Caco-2 (cell line): ENCODE data around the gene ULK1. TPM values are rescaled to one million over a fixed set of nuclear protein-coding genes. Genes with fewer than 3 reads are reported as not detected.
A peak's percentile ranks its signal among the peaks of the same experiment; 100 is the strongest.
"Not testable (repeated sequence)": the region's sequence is repeated elsewhere in the genome, so short reads cannot be mapped to it uniquely, and the experiment has no call there.

Source experiments
- BruUV-seq: library from RNA; stranded (reverse); fragments of 400-500 nt; replicated peaks from 2 replicates; lab custom pipeline; 2021; lab: Mats Ljungman, UMichigan
- CTCF ChIA-PET: fragments of 300-600 bp; sonication (Branson Sonifier 250); formaldehyde crosslinking; loops from one replicate; lab custom pipeline; 2022; ENCODE audit warnings: antibody characterized with exemption; lab: Charles Lee
- POLR2A ChIA-PET: fragments of 300-600 bp; sonication (Branson Sonifier 250); formaldehyde crosslinking; loops from one replicate; lab custom pipeline; 2022; ENCODE audit warnings: antibody characterized with exemption; lab: Charles Lee
- DNase-seq, 2 experiments: peaks; one replicate each; pipeline versions ENCODE4 v3.0.0 to v3.0.0-alpha.2; 2020 to 2022
- H3K27me3 ChIP-seq: replicated peaks from 2 replicates; pipeline ENCODE4 v1.6.0; 2011; ENCODE audit warnings: low read length; ENCODE audit not compliant: control insufficient read depth, insufficient read depth
- H3K36me3 ChIP-seq: 2 replicates; pipeline ENCODE4 v1.5.1; 2011; ENCODE audit warnings: low read length; ENCODE audit not compliant: control insufficient read depth, insufficient read depth
- H3K4me1 ChIP-seq: fragments of 250-450 bp; sonication (Bioruptor Pico); 2 replicates; pipeline ENCODE4 v1.5.1; 2020; ENCODE audit warnings: mild to moderate bottlenecking
- H3K4me3 ChIP-seq: 2 replicates; pipeline ENCODE4 v1.5.1; 2011; ENCODE audit warnings: low read depth, mild to moderate bottlenecking, control low read depth, low read length
- H3K9me3 ChIP-seq: fragments of 250-450 bp; sonication (Bioruptor Pico); 2 replicates; pipeline ENCODE4 v1.5.1; 2020; ENCODE audit warnings: mild to moderate bottlenecking, moderate library complexity
- H3K27ac Mint-ChIP-seq: one replicate; pipeline ENCODE4 v1.8.0; 2022; ENCODE audit warnings: mixed read lengths; ENCODE audit not compliant: unreplicated experiment
- H3K27me3 Mint-ChIP-seq: one replicate; pipeline ENCODE4 v1.8.0; 2022; ENCODE audit warnings: mixed read lengths; ENCODE audit not compliant: insufficient read depth, unreplicated experiment
- H3K36me3 Mint-ChIP-seq: one replicate; pipeline ENCODE4 v1.8.0; 2022; ENCODE audit warnings: mild to moderate bottlenecking, mixed read lengths; ENCODE audit not compliant: insufficient read depth, unreplicated experiment
- H3K4me1 Mint-ChIP-seq: one replicate; pipeline ENCODE4 v1.8.0; 2022; ENCODE audit warnings: low read depth, mixed read lengths; ENCODE audit not compliant: unreplicated experiment
- H3K4me3 Mint-ChIP-seq: one replicate; pipeline ENCODE4 v1.8.0; 2022; ENCODE audit warnings: mild to moderate bottlenecking, moderate library complexity, mixed read lengths; ENCODE audit not compliant: unreplicated experiment
- H3K9me3 Mint-ChIP-seq: one replicate; pipeline ENCODE4 v1.8.0; 2022; ENCODE audit warnings: mixed read lengths; ENCODE audit not compliant: unreplicated experiment
- intact Hi-C: fragments of 100-400 bp; cut with micrococcal nuclease; formaldehyde crosslinking; loops from one replicate; pipeline ENCODE4 v1.10.0; 2022; ENCODE audit not compliant: unreplicated experiment
- total RNA-seq: library from RNA; stranded (reverse); gene quantifications from 2 replicates; pipeline ENCODE4 v1.2.3, GENCODE V29; 2022
- TF ChIP-seq, protein P1 (sequence below), 2 experiments: fragments of 200-600 bp in 1 of 2; IDR thresholded peaks; 1 replicate in 1 of 2; 2 replicates in 1 of 2; pipeline versions ENCODE4 v1.5.1 to v1.8.0; 2011 to 2022; ENCODE audit warnings: antibody characterized with exemption in 1 of 2, control low read depth in 1 of 2, inconsistent platforms in 1 of 2, low read depth in 1 of 2, low read length in 1 of 2, mild to moderate bottlenecking in 1 of 2, moderate library complexity in 1 of 2; ENCODE audit not compliant: insufficient read depth in 1 of 2, severe bottlenecking in 1 of 2, unreplicated experiment in 1 of 2

Gene ULK1
- total RNA-seq, 1 experiment from 2014 or later: 61.1 TPM

GRCh38 chr12:131885543-131886057 lies 8.8 kb upstream of the ULK1 start:
- no peaks in the 10 kb centered on the region for H3K9me3 ChIP-seq
- intact Hi-C loops: no loop called here
- no peaks in the 10 kb centered on the region for H3K36me3 ChIP-seq
- CTCF ChIA-PET: no interaction called here
- BruUV-seq: no TSS peak
- H3K4me1 ChIP-seq: peaks cover 6% of the 10 kb centered on the region; the same call in 1 of the 2 replicates
- H3K9me3 Mint-ChIP-seq: peaks cover 9% of the 10 kb centered on the region
- POLR2A ChIA-PET: no interaction called here
- TF ChIP-seq, protein P1, sequence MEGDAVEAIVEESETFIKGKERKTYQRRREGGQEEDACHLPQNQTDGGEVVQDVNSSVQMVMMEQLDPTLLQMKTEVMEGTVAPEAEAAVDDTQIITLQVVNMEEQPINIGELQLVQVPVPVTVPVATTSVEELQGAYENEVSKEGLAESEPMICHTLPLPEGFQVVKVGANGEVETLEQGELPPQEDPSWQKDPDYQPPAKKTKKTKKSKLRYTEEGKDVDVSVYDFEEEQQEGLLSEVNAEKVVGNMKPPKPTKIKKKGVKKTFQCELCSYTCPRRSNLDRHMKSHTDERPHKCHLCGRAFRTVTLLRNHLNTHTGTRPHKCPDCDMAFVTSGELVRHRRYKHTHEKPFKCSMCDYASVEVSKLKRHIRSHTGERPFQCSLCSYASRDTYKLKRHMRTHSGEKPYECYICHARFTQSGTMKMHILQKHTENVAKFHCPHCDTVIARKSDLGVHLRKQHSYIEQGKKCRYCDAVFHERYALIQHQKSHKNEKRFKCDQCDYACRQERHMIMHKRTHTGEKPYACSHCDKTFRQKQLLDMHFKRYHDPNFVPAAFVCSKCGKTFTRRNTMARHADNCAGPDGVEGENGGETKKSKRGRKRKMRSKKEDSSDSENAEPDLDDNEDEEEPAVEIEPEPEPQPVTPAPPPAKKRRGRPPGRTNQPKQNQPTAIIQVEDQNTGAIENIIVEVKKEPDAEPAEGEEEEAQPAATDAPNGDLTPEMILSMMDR (IDR thresholded peaks at IDR 0.05; ENCODE audit: insufficient read depth in 1 of 2, low read depth in 1 of 2, low read length in 1 of 2, severe bottlenecking in 1 of 2, unreplicated experiment in 1 of 2): no peak
- H3K27ac Mint-ChIP-seq: no peak overlapping the region
- no peaks in the 10 kb centered on the region for H3K27me3 Mint-ChIP-seq
- peaks cover 25% of the 10 kb centered on the region for H3K4me1 Mint-ChIP-seq
- H3K4me3 ChIP-seq: no peak overlapping the region
- H3K27me3 ChIP-seq: no peaks in the 10 kb centered on the region
- H3K4me3 Mint-ChIP-seq: no peak overlapping the region
- DNase-seq: no peak
- peaks cover 10% of the 10 kb centered on the region for H3K36me3 Mint-ChIP-seq

- intact Hi-C loops, H3K9me3 Mint-ChIP-seq, H3K27ac Mint-ChIP-seq, H3K4me3 Mint-ChIP-seq, H3K4me3 ChIP-seq, H3K27me3 Mint-ChIP-seq, BruUV-seq, POLR2A ChIA-PET, H3K27me3 ChIP-seq, H3K9me3 ChIP-seq, H3K4me1 ChIP-seq, DNase-seq, CTCF ChIA-PET, H3K36me3 ChIP-seq: not testable (repeated sequence)
- Mint-ChIP-seq H3K36me3 (peaks cover 13% of the 10 kb centered on the region), H3K4me1 (peaks cover 24% of the 10 kb centered on the region)
These were observed 2.7 kb upstream of the ULK1 start for GRCh38 chr12:131891722-131892121.

DNA sequence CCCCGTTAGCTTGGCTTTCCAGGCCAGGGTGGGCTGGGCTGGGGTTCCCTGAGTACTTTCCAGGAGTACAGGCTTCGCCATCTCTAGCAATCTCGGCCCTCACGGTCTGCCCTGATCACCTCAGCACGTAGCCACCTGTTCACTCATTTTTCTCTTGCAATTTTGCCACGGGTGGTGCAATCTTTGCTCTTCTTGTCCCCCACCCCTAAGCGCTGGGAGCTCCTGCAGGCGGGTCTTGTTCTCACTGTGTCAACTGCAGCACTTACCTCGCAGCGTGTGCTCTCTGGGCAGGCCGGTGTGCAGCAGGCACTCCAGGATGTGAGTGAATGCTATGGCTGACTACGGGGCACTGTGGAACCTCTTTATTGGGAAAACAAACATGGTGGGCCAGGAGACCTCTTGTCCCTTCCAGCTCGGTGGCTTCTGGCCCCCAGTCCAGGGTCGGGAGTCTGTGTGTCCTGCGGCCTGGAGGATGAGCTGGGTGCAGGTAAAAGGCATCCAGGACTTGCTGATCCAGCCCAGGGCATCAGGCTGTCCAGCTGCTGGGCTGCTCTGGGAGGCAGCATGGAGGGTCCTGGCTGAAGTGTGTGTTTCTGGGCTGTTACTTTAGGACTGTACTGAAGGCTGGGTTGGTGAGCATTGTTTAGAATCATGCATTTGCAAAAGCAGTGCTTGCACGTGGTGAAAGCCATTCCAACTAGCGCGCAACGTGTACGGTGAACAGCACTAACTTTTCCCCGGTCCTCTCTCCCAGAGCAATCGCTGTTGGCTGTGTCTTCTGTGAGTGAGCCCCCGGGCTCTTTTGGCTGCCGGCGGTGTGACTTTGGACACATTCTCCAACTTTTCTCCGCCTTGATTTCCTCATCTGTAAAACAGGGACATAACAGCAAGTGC lies 1.5 kb upstream of the ULK1 start:
- Histone ChIP-seq H3K27me3 (no peaks in the 10 kb centered on the region), H3K36me3 (no peaks in the 10 kb centered on the region; the same call in 1 of the 2 replicates), H3K9me3 (no peaks in the 10 kb centered on the region), H3K4me1 (peaks cover 5% of the 10 kb centered on the region; the same call in 1 of the 2 replicates), H3K4me3 (no peak overlapping the region)
- Mint-ChIP-seq H3K9me3 (no peaks in the 10 kb centered on the region), H3K36me3 (peaks cover 21% of the 10 kb centered on the region), H3K4me3 (peak overlapping the region; percentile 83), H3K4me1 (peaks cover 24% of the 10 kb centered on the region), H3K27ac (no peak overlapping the region), H3K27me3 (no peaks in the 10 kb centered on the region)
- no TSS peak for BruUV-seq
- CTCF ChIA-PET: no interaction called here
- intact Hi-C loops: no loop called here
- TF ChIP-seq, protein P1 (IDR thresholded peaks at IDR 0.05; ENCODE audit: insufficient read depth in 1 of 2, low read depth in 1 of 2, low read length in 1 of 2, severe bottlenecking in 1 of 2, unreplicated experiment in 1 of 2): no peak
- POLR2A ChIA-PET: no interaction called here
- DNase-seq: peak in 1 of 2 experiments; percentile 36
